H1 (cell line): ENCODE measurements around the gene NLRC5. TPM values are rescaled to one million over a fixed set of nuclear protein-coding genes. Genes with fewer than 3 reads are reported as not detected.

Experiments
- ASH2L ChIP-seq: fragments of 200-600, 300-600 bp; sonication (generic); IDR thresholded peaks from one replicate; pipeline ENCODE4 v1.7.1; 2017; ENCODE audit warnings: low read length
- polyA plus RNA-seq, 7 experiments: library from polyadenylated mRNA; depleted of rRNA in 3 of 7; stranded (reverse) in 5 of 7; unstranded in 2 of 7; fragments of >200 nt in 5 of 7; fragments of 200-250 nt in 2 of 7; gene quantifications; 1 replicate in 5 of 7; 2 replicates in 1 of 7; 4 replicates in 1 of 7; pipeline versions ENCODE4 v1.2.1 to v1.2.3, GENCODE V29; 2011 to 2013; ENCODE audit warnings: missing spikeins in 2 of 7, mixed read lengths in 2 of 7
- total RNA-seq: library from RNA; stranded (reverse); fragmentation: NEBNext Ultra II Directional; extraction: Animal tissue kit (Norgen Biotek cat#: 25700); gene quantifications from 2 replicates; pipeline ENCODE4 v1.2.1, GENCODE V29; 2021

The NLRC5 gene
- total and polyA plus RNA-seq, 2 of the 8 experiments (the other 6 are each of a cell fraction or from before 2014, with no cell fraction given): 2.2 to 3.2 TPM

- no peak for TF ChIP-seq ASH2L
These were observed 113.8 kb downstream of the NLRC5 start (continued) for GRCh38 chr16:57102888-57103851.
